Measurements from ENCODE around the gene PHACTR1. TPM values are rescaled to one million over a fixed set of nuclear protein-coding genes. Genes with fewer than 3 reads are reported as not detected.

PHACTR1 gene
- total RNA-seq, 4 donors from 2014 or later: 1.5 to 3.6 (median 2.5) TPM

- TF ChIP-seq POLR2A (IDR thresholded peaks at IDR 0.05) (no peak), CTCF (IDR thresholded peaks at IDR 0.05) (no peak)
- no peak for DNase-seq (ENCODE audit: low spot score in 2 of 2)
- no peak overlapping the region for H3K4me3 ChIP-seq (ENCODE audit: low read depth, poor library complexity, severe bottlenecking)
- intact Hi-C loops (cut with DNase I; ENCODE audit: low total_unique reads): no loop called here
- WGBS, 2 donors: 56 to 68% methylated on average over 3 of the region's 3 CpGs
These were observed 360.0 kb downstream of the PHACTR1 start for GRCh38 chr6:13076575-13076974.

DNA sequence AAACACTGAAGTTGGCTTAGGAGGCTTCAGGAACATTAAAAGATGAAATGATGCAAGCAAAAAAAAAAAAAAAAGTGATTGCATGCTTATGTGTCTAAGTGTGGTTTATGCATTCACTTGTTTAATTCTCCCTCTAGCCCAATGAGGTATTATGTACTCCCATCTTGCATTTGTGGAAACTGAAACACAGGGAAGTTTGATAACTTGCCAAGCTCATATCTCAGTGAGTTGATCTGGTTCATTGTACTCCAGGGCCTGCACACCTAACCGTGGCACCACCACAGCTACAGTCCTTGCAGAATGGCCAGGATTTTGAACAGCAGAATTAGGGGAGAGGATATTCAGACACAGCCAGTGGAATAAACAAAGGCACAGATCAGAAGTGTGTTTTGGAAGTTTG, 360.6 kb downstream of the PHACTR1 start:
- H3K4me3 ChIP-seq (ENCODE audit: low read depth, poor library complexity, severe bottlenecking): no peak overlapping the region
- intact Hi-C loops (cut with DNase I; ENCODE audit: low total_unique reads): no loop called here
- whole genome bisulfite sequencing, 2 donors: 76 to 79% methylated on average over 1 of the region's 1 CpG
- no peak for TF ChIP-seq CTCF (IDR thresholded peaks at IDR 0.05)
- no peak for TF ChIP-seq POLR2A (IDR thresholded peaks at IDR 0.05)
- no peak for DNase-seq (ENCODE audit: low spot score in 2 of 2)

DNA sequence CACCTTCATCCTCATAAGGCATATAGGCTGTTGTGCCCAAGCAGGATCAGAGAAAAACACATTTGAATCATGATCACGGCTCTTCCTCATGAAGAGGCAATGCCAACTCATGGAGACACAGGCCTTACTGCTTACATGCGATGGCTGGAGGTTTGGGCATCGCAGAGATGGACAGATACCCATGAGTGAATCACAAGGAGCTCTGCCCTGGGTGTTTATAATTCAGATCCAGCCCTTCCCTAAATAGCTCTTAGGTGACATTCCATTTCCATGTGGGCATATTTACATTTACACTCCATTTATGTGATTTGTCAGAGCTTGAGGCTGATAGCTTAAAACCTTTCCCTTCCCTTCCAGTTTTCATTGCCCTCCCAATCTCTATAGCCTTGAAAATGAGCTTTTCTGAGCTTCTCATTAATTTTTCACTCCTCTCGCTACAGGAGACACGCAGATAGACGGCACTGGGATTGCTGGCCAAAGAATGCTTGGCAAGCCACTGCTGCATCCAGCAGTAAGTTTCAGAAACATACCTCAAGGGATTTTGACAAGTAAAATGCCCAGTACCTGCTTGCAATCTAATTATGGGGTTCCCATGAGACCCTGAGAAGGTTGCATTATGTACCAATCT, 362.6 kb downstream of the PHACTR1 start:
- H3K4me3 ChIP-seq (ENCODE audit: low read depth, poor library complexity, severe bottlenecking): no peak overlapping the region
- intact Hi-C loops (cut with DNase I; ENCODE audit: low total_unique reads): no loop called here
- TF ChIP-seq CTCF (IDR thresholded peaks at IDR 0.05): no peak
- no peak for TF ChIP-seq POLR2A (IDR thresholded peaks at IDR 0.05)
- DNase-seq (ENCODE audit: low spot score in 2 of 2): no peak
- 66 to 75% methylated on average over 6 of the region's 6 CpGs for WGBS, 2 donors

GRCh38 chr6:13080462-13081188, 364.1 kb downstream of the PHACTR1 start:
- no peak for DNase-seq (ENCODE audit: low spot score in 2 of 2)
- 56 to 62% methylated on average over 5 of the region's 5 CpGs for WGBS, 2 donors
- no peak overlapping the region for H3K4me3 ChIP-seq (ENCODE audit: low read depth, poor library complexity, severe bottlenecking)
- intact Hi-C loops (cut with DNase I; ENCODE audit: low total_unique reads): no loop called here
- TF ChIP-seq POLR2A (IDR thresholded peaks at IDR 0.05) (no peak), CTCF (IDR thresholded peaks at IDR 0.05) (no peak)

DNA sequence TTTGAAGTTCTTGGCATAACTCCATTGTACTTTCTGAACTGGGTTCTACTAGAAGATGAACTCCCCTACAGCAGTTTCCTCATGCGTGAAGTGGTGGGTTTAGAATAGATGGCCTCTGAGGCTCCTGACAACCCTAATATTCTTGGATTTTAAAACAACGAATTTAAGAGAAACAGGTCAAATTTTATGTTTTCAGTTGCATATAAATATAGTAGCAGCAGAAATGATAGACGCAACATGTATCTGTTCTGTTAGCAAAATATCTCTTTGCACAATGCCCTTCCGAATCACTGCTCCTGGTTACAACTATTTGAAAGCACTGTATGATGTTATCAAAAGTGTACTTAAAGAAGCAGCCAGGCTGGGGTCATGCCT, 364.6 kb downstream of the PHACTR1 start:
- WGBS, 2 donors: 84 to 86% methylated on average over 4 of the region's 4 CpGs
- TF ChIP-seq POLR2A (IDR thresholded peaks at IDR 0.05) (no peak), CTCF (IDR thresholded peaks at IDR 0.05) (no peak)
- H3K4me3 ChIP-seq (ENCODE audit: low read depth, poor library complexity, severe bottlenecking): no peak overlapping the region
- intact Hi-C loops (cut with DNase I; ENCODE audit: low total_unique reads): no loop called here
- no peak for DNase-seq (ENCODE audit: low spot score in 2 of 2)

Data from lower leg skin (tissue), 4 donors.